ENCODE data around the gene ZFAND3.
"Not testable (repeated sequence)": the region's sequence is repeated elsewhere in the genome, so short reads cannot be mapped to it uniquely, and the experiment has no call there.

The ZFAND3 gene

GRCh38 chr6:38124224-38124926 is 304.8 kb downstream of the ZFAND3 start:
- H3K4me3 ChIP-seq (ENCODE audit: low read length); DNase-seq (ENCODE audit: low read depth, low spot score): not testable (repeated sequence)

GRCh38 chr6:38127284-38127683 is 307.8 kb downstream of the ZFAND3 start:
- H3K4me3 ChIP-seq (ENCODE audit: low read length): no peak overlapping the region
- no peak for DNase-seq (ENCODE audit: low read depth, low spot score)

DNA sequence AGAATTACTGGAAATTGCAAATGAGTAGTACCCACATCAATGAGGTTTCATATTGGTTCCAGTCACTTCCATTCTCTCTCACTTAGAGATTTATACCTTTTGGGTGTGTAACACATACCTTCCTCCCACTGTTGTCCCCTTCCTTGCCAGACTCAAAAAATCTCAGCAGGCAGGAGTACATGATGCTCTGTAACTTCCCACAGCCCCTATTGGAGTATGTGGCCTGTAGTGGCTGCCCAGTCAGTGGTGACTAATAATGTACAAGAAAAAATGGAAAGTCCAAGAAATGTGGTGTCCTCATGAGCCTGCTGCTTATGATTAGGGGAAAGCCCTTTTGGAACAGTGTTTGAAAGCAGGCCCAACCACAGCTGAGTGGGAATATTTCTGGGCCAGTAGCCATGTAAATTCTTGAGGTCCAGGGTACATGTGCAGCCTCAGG is 312.0 kb downstream of the ZFAND3 start:
- no peak for DNase-seq (ENCODE audit: low read depth, low spot score)
- no peak overlapping the region for H3K4me3 ChIP-seq (ENCODE audit: low read length)

- DNase-seq (ENCODE audit: low read depth, low spot score): no peak
Observed at GRCh38 chr6:38133932-38134703, 314.6 kb downstream of the ZFAND3 start.

DNA sequence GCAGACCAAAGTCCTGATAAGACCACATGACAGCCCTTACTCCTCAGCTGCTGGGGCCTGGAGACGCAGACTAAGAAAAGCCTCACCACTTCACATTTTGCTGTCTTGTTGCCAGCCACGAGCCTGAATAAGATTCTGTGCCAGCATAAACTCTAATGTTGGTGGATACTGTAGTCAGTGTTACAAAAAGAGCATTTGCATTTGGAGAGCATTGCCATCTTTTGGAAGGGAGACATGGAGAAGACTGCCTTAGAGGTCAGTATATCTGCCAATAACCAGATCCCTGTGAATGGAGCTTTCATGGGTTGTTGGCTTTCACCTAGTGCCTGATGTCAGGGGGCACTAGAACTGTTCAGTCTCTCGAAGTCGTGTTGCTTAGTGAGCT is 315.2 kb downstream of the ZFAND3 start:
- H3K4me3 ChIP-seq (ENCODE audit: low read length): no peak overlapping the region
- no peak for DNase-seq (ENCODE audit: low read depth, low spot score)

More at GRCh38 chr6:38133932-38134703, 314.6 kb downstream of the ZFAND3 start:
- H3K4me3 ChIP-seq (ENCODE audit: low read length): no peak overlapping the region

- H3K4me3 ChIP-seq (ENCODE audit: low read length): no peak overlapping the region
- no peak for DNase-seq (ENCODE audit: low read depth, low spot score)
Observed at GRCh38 chr6:38136547-38136946, 317.0 kb downstream of the ZFAND3 start.

DNA sequence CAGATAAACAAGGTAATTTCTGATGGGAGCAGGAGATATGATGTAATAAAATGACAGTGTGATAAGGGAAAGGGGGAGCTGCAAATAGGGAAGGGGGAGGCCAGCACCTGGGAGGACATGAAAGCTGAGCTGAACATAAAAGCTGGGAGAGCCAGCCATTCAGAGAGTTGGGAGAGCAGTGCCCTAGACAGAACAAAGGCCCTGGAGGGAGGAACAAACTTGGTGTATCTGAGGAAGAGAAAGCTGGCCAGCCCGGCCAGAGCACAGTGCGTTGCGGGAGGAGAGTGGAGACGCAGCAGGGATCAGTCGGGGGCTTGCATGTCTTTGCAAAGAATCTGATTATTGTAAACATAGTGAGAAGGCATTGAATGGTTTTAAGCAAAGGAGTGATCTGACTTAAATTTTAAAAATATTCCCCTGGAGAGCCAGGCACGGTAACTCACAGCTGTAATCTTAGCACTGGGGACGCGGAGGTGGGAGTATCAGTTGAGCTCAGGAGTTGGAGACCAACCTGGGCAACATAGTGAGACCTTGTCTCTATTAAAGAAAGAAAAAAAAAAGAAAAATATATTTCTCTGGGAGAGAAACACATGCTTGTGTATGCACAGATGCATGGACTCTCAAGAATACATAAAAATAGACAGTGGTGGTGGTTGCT is 318.2 kb downstream of the ZFAND3 start:
- DNase-seq (ENCODE audit: low read depth, low spot score): no peak
- no peak overlapping the region for H3K4me3 ChIP-seq (ENCODE audit: low read length)

DNA sequence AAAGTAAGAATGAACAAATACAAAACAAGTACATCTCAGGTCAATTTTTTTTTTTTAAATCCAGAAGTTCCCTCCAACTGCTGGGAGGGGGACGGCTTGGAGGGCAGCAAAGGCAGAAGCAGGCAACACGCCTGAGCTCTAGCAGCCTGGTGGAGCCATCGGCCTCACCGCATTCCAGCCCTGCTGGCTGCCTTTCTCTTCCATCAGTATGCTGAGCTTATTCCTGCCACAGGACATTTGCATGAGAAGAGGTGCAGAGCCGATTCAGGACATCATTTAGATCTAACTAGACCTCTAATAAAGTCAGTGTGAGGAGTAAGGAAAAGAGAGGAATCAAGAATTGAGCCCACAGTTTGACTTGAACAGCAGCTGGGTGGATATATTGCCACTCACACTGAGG is 318.8 kb downstream of the ZFAND3 start:
- DNase-seq (ENCODE audit: low read depth, low spot score): no peak
- H3K4me3 ChIP-seq (ENCODE audit: low read length): no peak overlapping the region

DNA sequence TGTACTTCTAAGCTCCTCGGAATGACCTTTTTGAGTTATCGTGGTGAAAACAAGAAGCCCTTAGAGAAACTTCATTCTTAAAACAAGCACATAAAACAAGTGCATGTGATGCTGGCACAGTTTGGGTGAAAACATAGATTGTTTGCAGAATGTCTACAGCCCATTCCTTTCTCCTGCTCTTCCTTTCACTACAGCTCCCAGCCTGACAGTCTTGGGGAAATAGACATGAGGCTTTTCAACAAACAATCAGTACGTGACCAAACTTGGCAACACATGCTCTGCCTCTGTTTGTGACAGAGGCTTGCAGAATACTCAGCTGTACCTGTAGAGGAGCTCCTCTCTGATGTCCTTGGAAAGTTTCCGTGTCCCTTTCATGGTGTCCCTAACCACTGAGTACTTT is 321.6 kb downstream of the ZFAND3 start:
- H3K4me3 ChIP-seq (ENCODE audit: low read length): no peak overlapping the region
- no peak for DNase-seq (ENCODE audit: low read depth, low spot score)

- DNase-seq (ENCODE audit: low read depth, low spot score): no peak
- H3K4me3 ChIP-seq (ENCODE audit: low read length): no peak overlapping the region
Observed at GRCh38 chr6:38141716-38142115, 322.2 kb downstream of the ZFAND3 start.

DNA sequence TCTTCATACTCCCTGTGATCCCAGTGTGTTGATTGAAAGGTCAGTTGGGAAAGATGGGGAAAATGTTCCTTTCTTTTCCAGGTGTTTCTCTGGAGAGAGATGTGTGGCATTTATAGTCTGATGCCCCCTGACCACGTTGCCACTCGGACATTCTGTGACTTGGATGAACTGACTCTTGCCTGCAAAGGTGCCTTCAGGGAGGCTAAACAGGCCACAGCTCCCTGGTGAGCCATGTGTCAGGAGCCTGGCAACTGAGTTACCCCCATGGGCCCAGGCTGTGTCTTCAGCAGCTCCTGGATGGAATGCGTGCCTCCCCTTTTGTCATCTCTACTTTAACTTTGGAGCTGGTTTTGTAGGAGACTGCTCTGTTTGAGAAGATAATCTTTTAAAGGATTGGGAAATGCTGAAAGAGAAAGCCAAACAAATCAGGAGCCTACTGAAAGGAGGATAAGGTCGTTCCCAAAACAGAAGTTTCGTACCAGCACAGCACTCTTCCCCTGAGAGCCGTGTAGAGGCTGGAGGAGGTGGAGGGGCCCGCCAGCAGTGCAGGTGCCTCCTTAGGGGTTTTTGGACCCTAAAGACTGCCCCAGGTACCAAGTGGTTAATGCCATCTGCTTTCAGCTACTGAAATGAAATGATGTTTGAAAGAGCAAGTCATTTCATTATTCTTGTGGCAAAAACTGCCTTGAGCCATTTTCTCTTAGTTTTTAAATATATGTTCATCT is 322.8 kb downstream of the ZFAND3 start:
- no peak overlapping the region for H3K4me3 ChIP-seq (ENCODE audit: low read length)
- DNase-seq (ENCODE audit: low read depth, low spot score): no peak

DNA sequence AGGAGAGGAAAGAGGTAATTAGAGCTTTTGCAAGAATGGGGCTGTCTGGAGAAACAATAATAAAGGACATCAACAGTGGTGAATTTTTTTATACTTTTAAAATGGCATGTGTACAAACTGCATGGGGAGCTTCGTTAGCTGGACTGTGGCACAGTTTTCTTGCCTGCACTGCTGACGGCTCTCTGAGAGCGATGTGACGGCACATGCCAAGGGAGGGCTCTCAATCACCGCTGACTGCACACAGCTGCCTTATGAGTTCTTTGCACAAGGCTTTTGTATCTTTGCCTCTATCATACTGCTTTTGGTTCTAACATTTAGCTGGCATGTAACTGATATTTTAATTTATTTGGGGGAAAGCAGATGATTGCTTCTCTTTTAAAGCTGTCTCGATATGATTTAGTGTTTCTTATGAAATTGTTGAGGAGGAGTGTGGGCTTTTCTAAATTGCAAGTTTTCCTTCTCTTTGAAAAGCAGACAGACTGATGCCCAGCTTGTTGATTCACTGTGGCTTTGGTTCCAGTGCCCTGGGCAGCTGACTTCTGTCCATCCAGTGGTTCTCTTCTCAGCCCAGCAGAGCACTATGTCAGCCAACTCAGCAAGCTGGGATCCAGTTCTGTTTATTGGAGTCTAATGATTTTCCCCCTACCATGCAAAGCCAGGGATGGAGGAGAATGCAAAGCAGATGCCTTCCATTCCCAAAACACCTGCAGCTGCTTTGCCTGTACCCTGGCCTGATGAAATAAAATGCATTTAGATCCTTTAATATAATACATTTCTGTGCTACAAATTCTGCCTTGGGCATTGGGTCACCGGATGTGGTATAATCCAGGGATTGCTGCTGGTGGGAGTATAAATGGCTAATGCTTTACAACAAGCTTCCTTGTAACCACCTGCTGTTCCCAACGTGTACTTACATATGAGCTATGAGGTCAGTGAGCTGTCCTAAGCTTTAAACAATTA is 323.9 kb downstream of the ZFAND3 start:
- DNase-seq (ENCODE audit: low read depth, low spot score): no peak
- no peak overlapping the region for H3K4me3 ChIP-seq (ENCODE audit: low read length)

DNA sequence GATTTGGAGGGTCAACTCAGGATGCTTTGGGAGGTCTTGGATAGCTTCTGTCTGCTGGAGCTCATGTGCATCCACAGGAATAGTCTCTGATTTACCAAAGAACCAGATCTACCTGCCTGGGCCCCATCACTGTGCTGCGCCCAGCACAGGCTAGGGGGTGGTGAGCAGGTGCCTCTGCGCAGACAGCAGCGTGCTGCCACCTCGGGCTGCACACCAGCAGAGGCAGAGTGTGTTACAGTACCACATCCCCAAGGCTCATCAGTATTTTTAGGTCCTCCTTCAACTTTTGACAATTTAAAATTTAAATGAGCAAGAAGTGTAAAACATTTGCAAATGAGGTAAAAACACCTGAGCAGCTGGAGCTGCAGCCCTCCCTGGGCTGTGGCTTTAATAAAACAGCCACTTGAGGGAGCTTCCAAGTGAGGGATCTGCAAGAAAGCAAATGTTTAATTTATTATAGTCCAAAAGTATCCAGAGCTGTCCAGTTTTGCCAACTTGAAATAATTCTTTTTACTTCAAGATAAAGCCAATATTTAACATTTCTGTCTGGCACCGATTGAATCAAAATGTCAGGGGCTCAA is 324.9 kb downstream of the ZFAND3 start:
- DNase-seq (ENCODE audit: low read depth, low spot score): no peak
- no peak overlapping the region for H3K4me3 ChIP-seq (ENCODE audit: low read length)

DNA sequence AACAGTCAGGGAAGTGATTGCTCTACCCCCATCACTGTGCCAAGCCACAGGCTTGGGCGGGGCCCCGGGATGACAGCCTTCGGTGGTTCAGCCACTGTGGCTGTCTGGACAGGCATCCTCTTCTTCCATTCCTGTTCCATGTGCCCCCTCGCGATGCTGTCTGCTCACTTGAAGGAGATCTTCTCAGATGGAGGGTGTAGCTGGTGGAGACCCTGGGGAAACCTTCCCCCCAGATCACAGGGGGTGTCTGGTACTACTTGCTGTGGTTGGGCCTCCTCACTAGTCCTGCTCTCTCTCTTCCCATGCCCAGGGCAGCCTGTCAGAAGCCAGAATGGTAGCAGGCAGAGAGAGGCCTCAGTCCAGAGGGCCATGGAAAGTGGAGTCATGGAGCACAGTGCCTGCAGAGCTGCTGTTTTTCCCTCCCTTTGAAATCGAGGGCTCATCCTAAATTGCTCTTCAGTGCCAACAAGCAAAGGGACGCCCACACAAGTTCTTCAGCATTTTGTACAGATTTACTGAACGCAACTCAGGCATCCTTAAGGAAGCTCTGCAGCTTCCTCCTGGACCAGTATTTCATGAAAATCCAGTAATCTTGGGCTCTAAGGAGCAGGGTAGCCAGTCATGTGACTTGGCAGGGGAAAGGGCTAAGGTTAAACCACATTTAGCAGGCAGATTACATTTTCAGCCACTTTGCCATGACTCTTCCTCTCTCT is 326.6 kb downstream of the ZFAND3 start:
- no peak overlapping the region for H3K4me3 ChIP-seq (ENCODE audit: low read length)
- DNase-seq (ENCODE audit: low read depth, low spot score): no peak

DNA sequence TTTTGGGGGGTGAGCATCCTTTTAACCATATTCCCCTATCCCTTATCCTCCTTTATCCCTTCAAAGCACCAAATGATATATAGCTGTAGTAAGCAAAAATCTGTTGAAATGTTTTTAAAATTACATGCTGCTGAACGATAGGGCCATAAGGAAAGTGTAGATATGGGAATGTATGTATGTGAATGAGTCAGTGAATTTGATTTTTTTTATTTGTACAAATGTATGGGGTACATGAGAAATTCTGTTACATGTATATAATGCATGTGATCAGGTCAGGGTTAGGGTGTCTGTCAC is 327.2 kb downstream of the ZFAND3 start:
- no peak overlapping the region for H3K4me3 ChIP-seq (ENCODE audit: low read length)

DNA sequence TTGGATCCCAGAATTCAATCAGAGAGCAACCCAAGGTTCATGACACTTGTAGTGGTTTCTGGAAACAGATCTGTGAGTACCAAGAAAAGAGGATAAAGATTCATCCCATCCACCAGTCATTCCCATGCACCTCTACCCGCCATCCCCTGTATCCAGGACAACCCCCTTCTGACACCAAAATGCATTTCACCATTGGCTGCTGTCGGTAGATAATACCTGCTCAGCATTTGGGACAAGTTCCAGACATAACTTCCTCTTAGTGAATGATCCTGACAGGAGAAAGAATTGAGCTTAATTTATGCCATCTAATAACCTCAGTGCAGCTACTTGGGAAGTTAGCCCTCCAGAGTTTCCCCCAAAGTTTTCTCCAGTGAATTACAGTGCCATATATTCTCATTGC is 329.1 kb downstream of the ZFAND3 start:
- no peak overlapping the region for H3K4me3 ChIP-seq (ENCODE audit: low read length)

More for the DNA sequence above, 327.2 kb downstream of the ZFAND3 start:
- no peak for DNase-seq (ENCODE audit: low read depth, low spot score)

GRCh38 chr6:38149531-38149930 is 330.0 kb downstream of the ZFAND3 start:
- no peak for DNase-seq (ENCODE audit: low read depth, low spot score)
- no peak overlapping the region for H3K4me3 ChIP-seq (ENCODE audit: low read length)

More for the DNA sequence above, 329.1 kb downstream of the ZFAND3 start:
- DNase-seq (ENCODE audit: low read depth, low spot score): no peak

- no peak overlapping the region for H3K4me3 ChIP-seq (ENCODE audit: low read length)
- DNase-seq (ENCODE audit: low read depth, low spot score): no peak
Observed at GRCh38 chr6:38150021-38150420, 330.5 kb downstream of the ZFAND3 start.
